Ovary (tissue), 9 donors: ENCODE results near the gene DOP1B. TPM values are rescaled to one million over a fixed set of nuclear protein-coding genes. Genes with fewer than 3 reads are reported as not detected.

Experiments used
- DNase-seq, 5 donors: peaks; one replicate each; pipeline ENCODE4 v3.0.0-alpha.2; 2019 to 2020
- H3K27ac ChIP-seq, 2 donors: fragments of 200-600 bp; one replicate each; pipeline versions ENCODE4 v1.5.1 to v1.8.0; 2019 to 2022
- H3K27me3 ChIP-seq: fragments of 200-600 bp; one replicate; pipeline ENCODE4 v1.8.0; 2022
- H3K36me3 ChIP-seq: fragments of 200-600 bp; sonication (generic); one replicate; pipeline ENCODE4 v1.5.1; 2019
- H3K4me1 ChIP-seq: one replicate; pipeline ENCODE4 v1.8.1; 2013; ENCODE audit warnings: mild to moderate bottlenecking, moderate library complexity; ENCODE audit not compliant: insufficient read depth
- H3K4me3 ChIP-seq: fragments of 200-600 bp; sonication (generic); one replicate; pipeline ENCODE4 v1.5.1; 2017
- H3K9me3 ChIP-seq, 2 donors: fragments of 200-600 bp in 1 of 2; sonication (generic) in 1 of 2; one replicate each; pipeline versions ENCODE4 v1.5.1 to v1.8.1; 2013 to 2019; ENCODE audit warnings: mild to moderate bottlenecking in 1 of 2, moderate library complexity in 1 of 2
- CTCF ChIP-seq, 3 donors: fragments of 450-650 bp in 2 of 3; fragments of 200-600 bp in 1 of 3; IDR thresholded peaks; one replicate each; pipeline versions ENCODE4 v1.5.1 to v1.8.0; 2016 to 2022; ENCODE audit warnings: antibody characterized with exemption in 3 of 3, mild to moderate bottlenecking in 1 of 3
- EP300 ChIP-seq: sonication (generic); formaldehyde crosslinking; IDR thresholded peaks from one replicate; pipeline ENCODE4 v1.6.1; 2017; ENCODE audit warnings: antibody characterized with exemption
- POLR2A ChIP-seq: fragments of 450-650 bp; IDR thresholded peaks from one replicate; pipeline ENCODE4 v1.6.1; 2017; ENCODE audit warnings: antibody characterized with exemption, mild to moderate bottlenecking, moderate library complexity
- WGBS, 3 donors: extraction: QIAGEN DNeasy Blood & Tissue Kit in 1 of 3; methylation state at CpG; one replicate each; pipeline versions ENCODE4 v1.1.5 to v1.1.7; 2013 to 2017; 5-methylcytosine and 5-hydroxymethylcytosine counted together
- intact Hi-C, 4 donors: fragments of 100-400 bp; cut with DNase I; formaldehyde crosslinking; loops; one replicate each; pipeline versions ENCODE4 v1.11.0 to v1.15.1; 2022 to 2023
- polyA plus RNA-seq, 2 donors: library from polyadenylated mRNA; stranded (reverse); fragments of 200-250 nt in 1 of 2; fragments of 350-450 nt in 1 of 2; fragmentation: Illumina TruSeq in 1 of 2; extraction: RNeasy Lipid Tissue Mini Kit (QIAGEN cat#74804) in 1 of 2; gene quantifications; one replicate each; pipeline ENCODE4 v1.2.3, GENCODE V29; 2013 to 2014
- total RNA-seq, 7 donors: library from RNA; depleted of rRNA in 2 of 7; stranded (reverse); fragments of >200 nt in 2 of 7; fragmentation: NEBNext Ultra II Directional in 3 of 7; extraction: Animal tissue kit (Norgen Biotek cat#: 25700) in 3 of 7; gene quantifications; one replicate each; pipeline versions ENCODE4 v1.1.0 to v1.2.4, GENCODE V29; 2016 to 2023
- donor health status: DM: no; HTN: no; CAD: no; lungs with moderate emphysema.
- donor health status: DM: no; HTN: no; CAD: no.
- donor health status: Bipolar disorder and iron deficiency.
- donor health status: DM: yes; HTN: yes; CAD: no.
- donor health status: DM: no; HTN: no; CAD: no.
- donor health status: DM: yes; HTN: yes; CAD: no.

The DOP1B gene
- total and polyA plus RNA-seq, 9 donors = 2.3 to 12.5 (median 6.3) TPM

- Histone ChIP-seq H3K27me3 (no peaks in the 10 kb centered on the region), H3K9me3 (no peaks in the 10 kb centered on the region), H3K4me1 (no peaks in the 10 kb centered on the region), H3K27ac (no peak overlapping the region), H3K36me3 (no peaks in the 10 kb centered on the region), H3K4me3 (no peak overlapping the region)
- DNase-seq = no peak
- intact Hi-C loops = no loop called here
- no peak for TF ChIP-seq EP300
- no peak for TF ChIP-seq POLR2A
- TF ChIP-seq CTCF (IDR thresholded peaks at IDR 0.05) = no peak
- WGBS, 3 donors = 84 to 89% (median 85%) methylated on average over 5 of the region's 5 CpGs
These were observed 49.3 kb downstream of the DOP1B start for GRCh38 chr21:36205962-36206361.

Other genes with a start within 250 kb of the DOP1B start
- 10 to 100 TPM; 12.2 to 22.9 (median 15.6) TPM for gene SETD4, start 96.3 kb upstream of the DOP1B start, total RNA-seq
- gene SETD4, start 96.3 kb upstream of the DOP1B start, polyA plus RNA-seq = 10 to 100 TPM; 11.6 to 18.6 TPM
- 10 to 100 TPM; 29.7 to 80.6 (median 42.0) TPM for gene CBR1, start 86.8 kb upstream of the DOP1B start, total RNA-seq
- gene CBR1, start 86.8 kb upstream of the DOP1B start, polyA plus RNA-seq = 10 to 100 TPM; 44.0 to 49.3 TPM
- gene CBR3, start 21.7 kb upstream of the DOP1B start, total RNA-seq = 10 to 100 TPM in 3 of 7 donors, 1 to 10 TPM in 4; 3.5 to 16.9 (median 10.0) TPM
- gene CBR3, start 21.7 kb upstream of the DOP1B start, polyA plus RNA-seq = 10 to 100 TPM; 16.3 to 22.6 TPM
- 10 to 100 TPM; 35.4 to 55.6 (median 39.1) TPM for gene MORC3, start 163.4 kb downstream of the DOP1B start, total RNA-seq
- 10 to 100 TPM; 18.9 to 26.0 TPM for gene MORC3, start 163.4 kb downstream of the DOP1B start, polyA plus RNA-seq
- 1 to 10 TPM; 1.7 to 3.9 (median 2.9) TPM for gene CHAF1B, start 228.6 kb downstream of the DOP1B start, total RNA-seq
- gene CHAF1B, start 228.6 kb downstream of the DOP1B start, polyA plus RNA-seq = 1 to 10 TPM; 1.6 to 2.7 TPM